ENCODE measurements around the gene EDC4. TPM values are rescaled to one million over a fixed set of nuclear protein-coding genes. Genes with fewer than 3 reads are reported as not detected.
A peak's percentile ranks its signal among the peaks of the same experiment; 100 is the strongest.

EDC4 gene
- total and polyA plus RNA-seq, 2 of the 13 experiments (the other 11 are each of a cell fraction or from before 2014, with no cell fraction given), result 51.4 to 59.1 TPM

GRCh38 chr16:67846320-67847063 lies 26.4 kb upstream of the EDC4 start, which contains the start of gene NUTF2 (continued):
- TF ChIP-seq THRA (CRISPR knock-in tag; IDR thresholded peaks at IDR 0.05; ENCODE audit: borderline replicate concordance) (peak; percentile 60), SNAPC2 (CRISPR knock-in tag; IDR thresholded peaks at IDR 0.05) (peak; percentile 75; the same call in 1 of the 2 replicates), SOX6 (IDR thresholded peaks at IDR 0.05) (no peak), SOX6 (CRISPR knock-in tag; IDR thresholded peaks at IDR 0.05) (peak; percentile 86), ZNF343 (CRISPR knock-in tag; IDR thresholded peaks at IDR 0.05) (peak; percentile 81; the same call in 1 of the 2 replicates), ZNF451 (CRISPR knock-in tag; IDR thresholded peaks at IDR 0.05) (peak; percentile 24), HDAC6 (IDR thresholded peaks at IDR 0.05; ENCODE audit: low read depth, low read length) (no peak), ZNF790 (CRISPR knock-in tag; IDR thresholded peaks at IDR 0.05; ENCODE audit: borderline replicate concordance) (peak; percentile 48; the same call in 1 of the 2 replicates), AHR (CRISPR knock-in tag; IDR thresholded peaks at IDR 0.05) (peak; percentile 86), GZF1 (CRISPR knock-in tag; IDR thresholded peaks at IDR 0.05) (peak; percentile 56; the same call in 1 of the 2 replicates), ZBTB14 (CRISPR knock-in tag; IDR thresholded peaks at IDR 0.05) (no peak; the same call in 1 of the 2 replicates), ZNF281 (CRISPR knock-in tag; IDR thresholded peaks at IDR 0.05; ENCODE audit: borderline replicate concordance) (peak; percentile 94), ZNF839 (CRISPR knock-in tag; IDR thresholded peaks at IDR 0.05; ENCODE audit: borderline replicate concordance) (peak; percentile 70; the same call in 1 of the 2 replicates), GABPB1 (CRISPR knock-in tag; IDR thresholded peaks at IDR 0.05) (peak; percentile 93), AKNA (CRISPR knock-in tag; IDR thresholded peaks at IDR 0.05; ENCODE audit: borderline replicate concordance) (no peak), FOXM1 (CRISPR knock-in tag; IDR thresholded peaks at IDR 0.05) (peak; percentile 23; the same call in 1 of the 2 replicates), MYNN (CRISPR knock-in tag; IDR thresholded peaks at IDR 0.05; ENCODE audit: low read depth) (no peak; the same call in 1 of the 2 replicates), YEATS2 (CRISPR knock-in tag; IDR thresholded peaks at IDR 0.05; ENCODE audit: borderline replicate concordance) (peak; percentile 93), ZMYM4 (CRISPR knock-in tag; IDR thresholded peaks at IDR 0.05) (peak; percentile 69; the same call in 1 of the 2 replicates)
